Large intestine (tissue), 12 donors: ENCODE data around the gene CAMTA2. TPM values are rescaled to one million over a fixed set of nuclear protein-coding genes. Genes with fewer than 3 reads are reported as not detected.
"Not testable (repeated sequence)": the region's sequence is repeated elsewhere in the genome, so short reads cannot be mapped to it uniquely, and the experiment has no call there.

Experiments
- DNase-seq, 2 donors: peaks; one replicate each; pipeline versions ENCODE4 v3.0.0 to v3.0.0-alpha.2; 2013
- H3K27ac ChIP-seq: one replicate; pipeline ENCODE4 v1.5.1; 2013; ENCODE audit warnings: low read length
- H3K27me3 ChIP-seq: 2 replicates; pipeline ENCODE4 v1.6.1; 2013; ENCODE audit warnings: low read length; ENCODE audit not compliant: control insufficient read depth, insufficient read depth
- H3K36me3 ChIP-seq: 2 replicates; pipeline ENCODE4 v1.6.1; 2013; ENCODE audit warnings: low read length; ENCODE audit not compliant: control insufficient read depth, insufficient read depth
- H3K4me1 ChIP-seq: one replicate; pipeline ENCODE4 v1.6.1; 2013; ENCODE audit warnings: low read length; ENCODE audit not compliant: control insufficient read depth, insufficient read depth
- H3K4me3 ChIP-seq: one replicate; pipeline ENCODE4 v1.5.1; 2013; ENCODE audit warnings: low read length
- H3K9me3 ChIP-seq: one replicate; pipeline ENCODE4 v1.6.1; 2013; ENCODE audit warnings: mild to moderate bottlenecking, low read depth, low read length, moderate library complexity; ENCODE audit not compliant: control insufficient read depth
- WGBS: methylation state at CpG from one replicate; pipeline ENCODE4 v1.1.5; 2013; ENCODE audit warnings: low lambda C conversion rate; ENCODE audit not compliant: insufficient coverage; 5-methylcytosine and 5-hydroxymethylcytosine counted together
- long read RNA-seq, 11 donors: transcript quantifications; one replicate each; lab custom pipeline, GENCODE V29; 2026
- polyA plus RNA-seq: library from polyadenylated mRNA; unstranded; fragments of 120-200 nt; gene quantifications from one replicate; pipeline ENCODE4 v1.2.1, GENCODE V29; 2013

CAMTA2 gene, protein sequence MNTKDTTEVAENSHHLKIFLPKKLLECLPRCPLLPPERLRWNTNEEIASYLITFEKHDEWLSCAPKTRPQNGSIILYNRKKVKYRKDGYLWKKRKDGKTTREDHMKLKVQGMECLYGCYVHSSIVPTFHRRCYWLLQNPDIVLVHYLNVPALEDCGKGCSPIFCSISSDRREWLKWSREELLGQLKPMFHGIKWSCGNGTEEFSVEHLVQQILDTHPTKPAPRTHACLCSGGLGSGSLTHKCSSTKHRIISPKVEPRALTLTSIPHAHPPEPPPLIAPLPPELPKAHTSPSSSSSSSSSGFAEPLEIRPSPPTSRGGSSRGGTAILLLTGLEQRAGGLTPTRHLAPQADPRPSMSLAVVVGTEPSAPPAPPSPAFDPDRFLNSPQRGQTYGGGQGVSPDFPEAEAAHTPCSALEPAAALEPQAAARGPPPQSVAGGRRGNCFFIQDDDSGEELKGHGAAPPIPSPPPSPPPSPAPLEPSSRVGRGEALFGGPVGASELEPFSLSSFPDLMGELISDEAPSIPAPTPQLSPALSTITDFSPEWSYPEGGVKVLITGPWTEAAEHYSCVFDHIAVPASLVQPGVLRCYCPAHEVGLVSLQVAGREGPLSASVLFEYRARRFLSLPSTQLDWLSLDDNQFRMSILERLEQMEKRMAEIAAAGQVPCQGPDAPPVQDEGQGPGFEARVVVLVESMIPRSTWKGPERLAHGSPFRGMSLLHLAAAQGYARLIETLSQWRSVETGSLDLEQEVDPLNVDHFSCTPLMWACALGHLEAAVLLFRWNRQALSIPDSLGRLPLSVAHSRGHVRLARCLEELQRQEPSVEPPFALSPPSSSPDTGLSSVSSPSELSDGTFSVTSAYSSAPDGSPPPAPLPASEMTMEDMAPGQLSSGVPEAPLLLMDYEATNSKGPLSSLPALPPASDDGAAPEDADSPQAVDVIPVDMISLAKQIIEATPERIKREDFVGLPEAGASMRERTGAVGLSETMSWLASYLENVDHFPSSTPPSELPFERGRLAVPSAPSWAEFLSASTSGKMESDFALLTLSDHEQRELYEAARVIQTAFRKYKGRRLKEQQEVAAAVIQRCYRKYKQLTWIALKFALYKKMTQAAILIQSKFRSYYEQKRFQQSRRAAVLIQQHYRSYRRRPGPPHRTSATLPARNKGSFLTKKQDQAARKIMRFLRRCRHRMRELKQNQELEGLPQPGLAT
- 35.6 TPM for polyA plus RNA-seq
- long read RNA-seq, donor 1, partial matches to known transcripts, result 0 of 1 reads
- long read RNA-seq, donor 1, other reads (novel, unspliced or antisense), result 0 of 1 reads
- long read RNA-seq, donor 2, partial matches to known transcripts, result 7 of 11 reads
- long read RNA-seq, donor 2, other reads (novel, unspliced or antisense), result 0 of 11 reads
- long read RNA-seq, donor 3, result 0 reads
- long read RNA-seq, donor 4, result 0 reads
- long read RNA-seq, donor 5, result 0 reads
- long read RNA-seq, donor 6, partial matches to known transcripts, result 0 of 5 reads
- long read RNA-seq, donor 6, other reads (novel, unspliced or antisense), result 0 of 5 reads
- long read RNA-seq, donor 7, partial matches to known transcripts, result 0 of 1 reads
- long read RNA-seq, donor 7, other reads (novel, unspliced or antisense), result 0 of 1 reads
- long read RNA-seq, donor 8, result 0 reads
- long read RNA-seq, donor 9, partial matches to known transcripts, result 0 of 2 reads
- long read RNA-seq, donor 9, other reads (novel, unspliced or antisense), result 0 of 2 reads
- long read RNA-seq, donor 10, partial matches to known transcripts, result 15 of 29 reads
- long read RNA-seq, donor 10, other reads (novel, unspliced or antisense), result 8 of 29 reads
- long read RNA-seq, donor 11, partial matches to known transcripts, result 0 of 2 reads
- long read RNA-seq, donor 11, other reads (novel, unspliced or antisense), result 0 of 2 reads

DNA sequence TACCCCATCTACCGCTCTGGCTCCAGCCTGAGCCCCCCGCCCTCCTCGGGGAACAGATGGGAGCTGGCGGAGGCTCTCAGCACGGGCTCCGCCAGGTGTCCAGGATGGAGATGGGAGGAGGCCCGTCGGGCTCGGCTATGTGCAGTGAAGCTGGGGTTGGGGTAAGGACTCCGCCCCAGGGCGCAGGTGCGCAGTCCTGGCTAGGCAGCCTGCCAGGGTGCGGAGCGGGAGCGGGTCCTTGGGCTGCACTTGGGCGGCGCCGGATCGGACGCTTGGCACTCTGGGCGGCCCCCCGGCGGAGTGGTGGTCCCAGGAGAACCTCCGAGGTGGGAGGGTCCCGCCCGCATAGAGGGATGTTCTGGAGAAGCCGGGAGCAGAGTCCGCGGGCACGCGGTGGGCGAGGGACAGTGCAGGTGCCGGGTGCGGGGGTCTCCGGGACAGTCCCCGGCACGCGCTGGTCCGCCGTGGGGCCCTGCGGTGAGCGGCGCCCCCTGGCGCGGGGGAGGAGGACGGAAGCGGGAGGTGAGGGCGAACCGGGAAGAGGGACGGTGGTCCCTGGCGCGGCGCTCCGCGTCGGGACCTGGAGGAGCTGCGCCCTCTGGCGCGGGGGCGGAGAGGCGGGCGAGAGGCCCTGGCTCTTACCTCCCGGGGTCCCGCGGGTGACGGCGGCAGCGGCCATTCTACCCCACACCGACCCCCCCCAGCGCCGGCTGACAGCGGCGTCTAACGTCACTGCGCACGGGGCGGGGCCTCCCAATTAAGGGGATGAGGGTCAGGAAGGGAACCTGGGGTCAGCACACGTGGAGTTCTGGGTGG lies at the start of gene CAMTA2:
Gene CAMTA2 (minus strand): TSS at position 725 of the 816 bp plus-strand sequence. CDS start 1,453 bp downstream, outside the sequence.
- peak; percentile 68 to 89 for DNase-seq
- peak within 1 kb of the TSS; percentile 87 for H3K27ac ChIP-seq
- H3K9me3 ChIP-seq, result no peaks in the 10 kb centered on the region
- peak within 1 kb of the TSS; percentile 96 for H3K4me3 ChIP-seq
- H3K36me3 ChIP-seq, result peaks cover 8% of the 10 kb centered on the region
- peaks cover 21% of the 10 kb centered on the region for H3K4me1 ChIP-seq
- H3K27me3 ChIP-seq, result no peaks in the 10 kb centered on the region
- no CpG with 5 or more reads among the region's 78 CpGs for WGBS

DNA sequence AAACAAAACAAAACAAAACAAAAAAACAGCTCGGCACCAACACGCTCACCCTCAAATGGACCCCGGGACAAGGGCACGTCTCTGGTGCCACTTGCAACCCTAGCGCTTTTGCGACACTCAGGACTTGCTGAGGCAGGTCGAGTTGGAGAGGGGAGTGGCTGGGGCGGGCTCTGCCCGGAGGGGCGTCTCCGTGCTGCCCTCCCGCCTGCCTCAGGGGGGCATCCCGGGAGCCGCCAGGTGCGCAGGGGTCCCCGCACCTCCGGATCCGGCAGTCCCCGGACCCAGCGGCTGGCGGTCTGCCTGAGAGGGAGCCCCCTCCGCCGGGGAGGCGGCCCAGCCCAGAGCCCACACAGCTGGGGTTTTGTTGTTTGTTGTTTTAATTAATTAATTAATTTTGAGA lies 47.8 kb upstream of the CAMTA2 start, which contains the start of gene SLC52A1:
Gene SLC52A1 (minus strand): TSS at position 112 of the 400 bp plus-strand sequence. CDS start 820 bp downstream, outside the sequence.
- Histone ChIP-seq H3K9me3 (no peaks in the 10 kb centered on the region), H3K4me3 (peak within 1 kb of the TSS; percentile 41), H3K27me3 (peaks cover 9% of the 10 kb centered on the region), H3K27ac (no peak within 1 kb of the TSS), H3K36me3 (no peaks in the 10 kb centered on the region), H3K4me1 (no peaks in the 10 kb centered on the region)
- WGBS, result no CpG with 5 or more reads among the region's 24 CpGs
- peak in 1 of 2 donors; percentile 53 for DNase-seq

DNA sequence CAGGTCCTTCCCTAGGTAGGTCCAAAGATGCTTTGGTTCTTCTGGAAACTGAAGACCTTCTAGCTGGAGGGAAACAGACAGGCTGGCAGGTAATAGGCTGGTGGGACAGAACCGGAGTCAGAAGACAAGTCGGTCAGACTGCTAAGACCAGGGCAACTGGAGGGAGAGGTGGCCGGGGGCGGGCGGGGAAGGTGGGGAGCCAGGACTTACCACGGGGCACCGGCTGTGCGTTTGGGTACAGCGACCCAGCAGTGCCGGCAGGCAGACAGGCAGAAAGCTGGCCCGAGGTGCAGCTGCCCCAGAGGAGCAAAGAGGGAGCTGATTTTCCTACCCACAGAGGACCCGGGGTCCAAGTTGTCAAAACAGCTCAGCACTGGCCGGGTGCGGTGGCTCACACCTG lies 47.2 kb upstream of the CAMTA2 start:
- no peaks in the 10 kb centered on the region for H3K9me3 ChIP-seq
- peaks cover 9% of the 10 kb centered on the region for H3K27me3 ChIP-seq
- no peaks in the 10 kb centered on the region for H3K36me3 ChIP-seq
- H3K27ac ChIP-seq, result no peak overlapping the region
- no peak overlapping the region for H3K4me3 ChIP-seq
- DNase-seq, result no peak
- no peaks in the 10 kb centered on the region for H3K4me1 ChIP-seq
- WGBS, result no CpG with 5 or more reads among the region's 14 CpGs

- Histone ChIP-seq H3K4me3 (no peak overlapping the region), H3K9me3 (no peaks in the 10 kb centered on the region), H3K4me1 (no peaks in the 10 kb centered on the region), H3K36me3 (no peaks in the 10 kb centered on the region), H3K27me3 (peaks cover 9% of the 10 kb centered on the region), H3K27ac (no peak overlapping the region)
- no peak for DNase-seq
- WGBS, result no CpG with 5 or more reads among the region's 5 CpGs
These were observed 46.6 kb upstream of the CAMTA2 start for GRCh38 chr17:5034063-5034462.

DNA sequence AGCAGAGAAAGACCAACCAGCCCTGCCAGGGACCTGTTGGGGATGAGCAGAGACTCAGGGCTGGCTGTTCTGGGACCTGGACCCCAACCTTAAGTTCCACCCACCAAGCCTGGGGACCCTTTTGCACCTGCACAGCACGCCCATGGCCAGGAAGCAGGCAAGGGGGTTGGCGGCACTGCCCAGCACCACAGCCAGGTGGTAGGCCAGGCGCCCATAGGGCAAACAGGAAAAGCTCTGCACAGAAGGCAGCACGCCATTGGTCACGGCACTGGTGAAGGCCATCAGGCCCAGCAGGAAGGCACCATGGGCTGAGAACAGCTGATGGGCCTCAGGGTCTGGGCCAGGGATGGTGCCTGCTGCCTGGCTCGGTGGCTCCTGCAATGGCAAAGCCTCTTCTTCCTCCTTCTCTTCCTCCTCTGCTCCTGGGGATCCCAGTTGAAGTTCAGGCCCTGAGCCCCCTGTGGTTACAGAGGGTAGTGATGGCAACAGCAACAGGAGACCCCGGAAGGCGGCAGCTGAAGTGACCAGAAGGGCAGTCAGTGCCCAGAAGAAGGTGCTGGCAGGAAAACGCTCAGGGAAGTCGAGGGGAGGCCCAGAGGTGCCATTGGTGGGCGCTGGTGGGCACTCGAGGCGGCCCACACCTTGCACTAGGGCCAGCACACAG lies 46.0 kb upstream of the CAMTA2 start:
- H3K36me3 ChIP-seq, result no peaks in the 10 kb centered on the region
- H3K9me3 ChIP-seq, result no peaks in the 10 kb centered on the region
- no peak for DNase-seq
- peaks cover 9% of the 10 kb centered on the region for H3K27me3 ChIP-seq
- H3K4me3 ChIP-seq, result no peak overlapping the region
- no CpG with 5 or more reads among the region's 13 CpGs for WGBS
- no peak overlapping the region for H3K27ac ChIP-seq
- no peaks in the 10 kb centered on the region for H3K4me1 ChIP-seq

DNA sequence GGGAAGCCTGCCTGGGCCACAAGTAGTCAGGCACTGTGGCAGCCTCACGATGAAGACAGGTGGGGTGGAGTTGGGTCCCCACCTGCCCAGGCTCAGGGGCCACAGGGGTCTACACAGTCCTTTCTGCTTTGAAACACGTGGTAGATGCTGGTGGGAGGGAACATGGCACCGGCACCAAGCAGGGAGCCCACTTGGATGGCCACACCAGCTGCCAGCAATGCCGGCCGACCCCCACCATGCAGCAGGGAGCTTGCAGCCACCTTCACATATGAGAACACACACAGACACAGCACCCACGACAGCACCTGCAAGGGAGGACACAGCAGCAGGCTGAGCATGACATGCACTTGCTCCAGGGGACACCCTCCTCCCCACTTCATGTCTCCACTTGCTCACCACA lies 45.4 kb upstream of the CAMTA2 start:
- DNase-seq, result no peak
- H3K27me3 ChIP-seq, result peaks cover 9% of the 10 kb centered on the region
- no peaks in the 10 kb centered on the region for H3K4me1 ChIP-seq
- no peaks in the 10 kb centered on the region for H3K36me3 ChIP-seq
- no peaks in the 10 kb centered on the region for H3K9me3 ChIP-seq
- no CpG with 5 or more reads among the region's 6 CpGs for WGBS
- H3K4me3 ChIP-seq, result no peak overlapping the region
- no peak overlapping the region for H3K27ac ChIP-seq

GRCh38 chr17:5031365-5032082 lies 44.0 kb upstream of the CAMTA2 start:
- peak overlapping the region; percentile 37 for H3K4me3 ChIP-seq
- peaks cover 9% of the 10 kb centered on the region for H3K27me3 ChIP-seq
- DNase-seq, result peak; percentile 79 to 81

GRCh38 chr17:5030168-5030567 lies 42.7 kb upstream of the CAMTA2 start:
- no CpG with 5 or more reads among the region's 2 CpGs for WGBS
- H3K27me3 ChIP-seq, H3K36me3 ChIP-seq, H3K9me3 ChIP-seq, H3K27ac ChIP-seq, H3K4me3 ChIP-seq, H3K4me1 ChIP-seq, DNase-seq: not testable (repeated sequence)

More at GRCh38 chr17:5031365-5032082, 44.0 kb upstream of the CAMTA2 start:
- Histone ChIP-seq H3K4me1 (no peaks in the 10 kb centered on the region), H3K36me3 (no peaks in the 10 kb centered on the region), H3K9me3 (no peaks in the 10 kb centered on the region), H3K27ac (peak overlapping the region; percentile 41)
- 21% methylated on average over 2 of the region's 48 CpGs for WGBS
